Endothelial cell of umbilical vein (primary cell): ENCODE data around the gene BPGM. TPM values are rescaled to one million over a fixed set of nuclear protein-coding genes. Genes with fewer than 3 reads are reported as not detected.

Source experiments
- BruUV-seq: library from RNA; stranded (reverse); fragments of 400-500 nt; replicated peaks from 2 replicates; lab custom pipeline; 2021; lab: Mats Ljungman, UMichigan
- CTCF ChIA-PET: fragments of 300-600, 350-600 bp; sonication (Branson Sonifier 250); formaldehyde crosslinking; loops from one replicate; lab custom pipeline; 2021; ENCODE audit warnings: antibody characterized with exemption, inconsistent platforms; lab: Charles Lee
- POLR2A ChIA-PET: fragments of 300-600, 350-600 bp; sonication (Branson Sonifier 250); formaldehyde crosslinking; loops from one replicate; lab custom pipeline; 2021; ENCODE audit warnings: antibody characterized with exemption, inconsistent platforms; lab: Charles Lee
- DNase-seq: peaks from one replicate; pipeline ENCODE4 v3.0.0-alpha.2; 2011; ENCODE audit warnings: low read depth, low spot score
- FAIRE-seq: peaks from 2 replicates; lab custom pipeline; 2011; peaks lifted over from hg19 to GRCh38; lab: Jason Lieb, UNC
- H2AFZ ChIP-seq: 2 replicates; pipeline ENCODE4 v1.6.0; 2012; ENCODE audit warnings: low read depth, low read length, control low read depth, inconsistent platforms
- H3K27ac ChIP-seq: 2 replicates; pipeline ENCODE4 v1.5.1; 2011; ENCODE audit warnings: low read depth, mild to moderate bottlenecking, control low read depth, low read length, moderate library complexity; ENCODE audit not compliant: insufficient read depth
- H3K27me3 ChIP-seq, 2 experiments: 2 replicates each; pipeline versions ENCODE4 v1.6.0 to v1.6.1; 2011; ENCODE audit warnings: low read length in 2 of 2, mixed read lengths in 1 of 2; ENCODE audit not compliant: control insufficient read depth in 2 of 2, insufficient read depth in 2 of 2
- H3K36me3 ChIP-seq, 2 experiments: 2 replicates in 1 of 2; 3 replicates in 1 of 2; pipeline ENCODE4 v1.5.1; 2011; ENCODE audit warnings: low read length in 2 of 2, mild to moderate bottlenecking in 1 of 2, moderate library complexity in 1 of 2; ENCODE audit not compliant: control insufficient read depth in 2 of 2, insufficient read depth in 2 of 2; ENCODE audit errors: extremely low read depth in 1 of 2
- H3K4me1 ChIP-seq: 3 replicates; pipeline ENCODE4 v1.5.1; 2011; ENCODE audit warnings: mild to moderate bottlenecking, low read length; ENCODE audit not compliant: control insufficient read depth, insufficient read depth; ENCODE audit errors: extremely low read depth
- H3K4me2 ChIP-seq: 2 replicates; pipeline ENCODE4 v1.6.1; 2011; ENCODE audit warnings: low read length, control low read depth, mixed read lengths; ENCODE audit not compliant: insufficient read depth
- H3K4me3 ChIP-seq, 3 experiments: fragments of 200-600 bp in 1 of 3; sonication (generic), shearing (Covaris generic) in 1 of 3; replicated peaks in 1 of 3; 2 replicates each; pipeline ENCODE4 v1.5.1; 2011 to 2016; ENCODE audit warnings: control low read depth in 3 of 3, low read length in 3 of 3, mild to moderate bottlenecking in 2 of 3, inconsistent platforms in 1 of 3, low read depth in 1 of 3, moderate library complexity in 1 of 3; ENCODE audit not compliant: insufficient read depth in 1 of 3
- H3K79me2 ChIP-seq: 2 replicates; pipeline ENCODE4 v1.6.0; 2012; ENCODE audit warnings: low read length, inconsistent platforms; ENCODE audit not compliant: control insufficient read depth, insufficient read depth
- H3K9ac ChIP-seq: replicated peaks from 2 replicates; pipeline ENCODE3; 2011; ENCODE audit warnings: low read length, control low read depth; ENCODE audit not compliant: insufficient read depth; ENCODE audit errors: extremely low read depth
- H3K9me1 ChIP-seq: replicated peaks from 3 replicates; pipeline ENCODE4 v1.6.0; 2011; ENCODE audit warnings: mild to moderate bottlenecking, low read length; ENCODE audit not compliant: control insufficient read depth, insufficient read depth; ENCODE audit errors: extremely low read depth
- H3K9me3 ChIP-seq: replicated peaks from 2 replicates; pipeline ENCODE4 v1.5.1; 2012; ENCODE audit warnings: low read length, inconsistent platforms; ENCODE audit not compliant: control insufficient read depth, insufficient read depth
- H4K20me1 ChIP-seq: replicated peaks from 2 replicates; pipeline ENCODE3; 2011; ENCODE audit warnings: mild to moderate bottlenecking, low read length; ENCODE audit not compliant: control insufficient read depth, insufficient read depth; ENCODE audit errors: extremely low read depth
- CTCF ChIP-seq, 2 donors: IDR thresholded peaks; 1 replicate in 1 of 2; 2 replicates in 1 of 2; pipeline ENCODE4 v1.5.1; 2011; ENCODE audit warnings: low read length in 2 of 2, mild to moderate bottlenecking in 2 of 2, moderate library complexity in 2 of 2, control low read depth in 1 of 2, inconsistent platforms in 1 of 2, low read depth in 1 of 2; ENCODE audit not compliant: insufficient read depth in 1 of 2; ENCODE audit errors: extremely low read depth in 1 of 2
- EZH2 ChIP-seq: IDR thresholded peaks from 2 replicates; pipeline ENCODE4 v1.6.1; 2012; ENCODE audit warnings: borderline replicate concordance, low read depth, mild to moderate bottlenecking, moderate library complexity, low read length, inconsistent platforms; ENCODE audit not compliant: severe bottlenecking
- FOS ChIP-seq: IDR thresholded peaks from 2 replicates; pipeline ENCODE4 v1.6.1; 2011; ENCODE audit warnings: mild to moderate bottlenecking, low read length, moderate library complexity, borderline replicate concordance; ENCODE audit not compliant: insufficient read depth
- GATA2 ChIP-seq: IDR thresholded peaks from 2 replicates; pipeline ENCODE4 v1.7.0; 2011; ENCODE audit warnings: low read depth, mild to moderate bottlenecking, moderate library complexity, mixed read lengths, low read length; ENCODE audit not compliant: insufficient read length, insufficient read depth
- JUN ChIP-seq: IDR thresholded peaks from 2 replicates; pipeline ENCODE4 v1.6.1; 2011; ENCODE audit warnings: borderline replicate concordance, low read depth; ENCODE audit not compliant: insufficient read length, insufficient read depth
- MAX ChIP-seq: IDR thresholded peaks from 2 replicates; pipeline ENCODE4 v1.6.1; 2011; ENCODE audit not compliant: insufficient read depth, insufficient read length
- MYC ChIP-seq: IDR thresholded peaks from one replicate; pipeline ENCODE4 v1.6.1; 2011; ENCODE audit warnings: mild to moderate bottlenecking, low read depth, low read length
- POLR2A ChIP-seq: IDR thresholded peaks from 2 replicates; pipeline ENCODE4 v1.6.1; 2012; ENCODE audit warnings: low read depth, mild to moderate bottlenecking, control low read depth, low read length
- POLR2AphosphoS5 ChIP-seq: IDR thresholded peaks from 2 replicates; pipeline ENCODE4 v1.6.1; 2012; ENCODE audit warnings: low read depth, mild to moderate bottlenecking, control low read depth, low read length, moderate library complexity; ENCODE audit not compliant: insufficient read depth
- dilution Hi-C: fragments of 300-500 bp; cut with MboI; formaldehyde crosslinking; loops from one replicate; pipeline ENCODE4 v1.15.0; 2019; ENCODE audit warnings: low sequenced_read_pairs; ENCODE audit not compliant: extremely low pct_ligation_motif_present
- intact Hi-C: fragments of 100-400 bp; cut with micrococcal nuclease; formaldehyde crosslinking; loops from one replicate; pipeline ENCODE4 v1.10.0; 2022
- polyA plus RNA-seq, 4 experiments: library from polyadenylated mRNA; depleted of rRNA in 3 of 4; stranded (reverse) in 3 of 4; unstranded in 1 of 4; fragments of >200 nt; gene quantifications; 2 replicates each; pipeline versions ENCODE4 v1.2.1 to v1.2.3, GENCODE V29; 2011 to 2012; ENCODE audit warnings: missing spikeins in 1 of 4
- total RNA-seq: library from RNA; stranded (reverse); gene quantifications from 2 replicates; pipeline ENCODE4 v1.2.3, GENCODE V29; 2021

Gene BPGM
- total and polyA plus RNA-seq, 2 donors (not counting 3 experiments of a cell fraction or from before 2014, with no cell fraction given) = 24.2 to 28.3 TPM

- dilution Hi-C loops = no loop called here
Observed at GRCh38 chr7:134613623-134614347, 32.9 kb upstream of the BPGM start.

More at GRCh38 chr7:134613623-134614347, 32.9 kb upstream of the BPGM start:
- intact Hi-C loops = loop anchor here (1.0 to 5.0 kb wide), 7 partner anchors 18 to 559 kb away; partner anchors contain the start of genes BPGM, CALD1 and CYREN
- TF ChIP-seq CTCF (IDR thresholded peaks at IDR 0.05; ENCODE audit: extremely low read depth in 1 of 2, insufficient read depth in 1 of 2, low read depth in 1 of 2, low read length in 2 of 2) (no peak), POLR2AphosphoS5 (peak; percentile 87), FOS (peak; percentile 96), MYC (no peak), POLR2A (peak; percentile 64), JUN (peak; percentile 85), MAX (no peak), EZH2 (no peak), GATA2 (peak; percentile 84)
- POLR2A ChIA-PET = interaction anchor here (0.8 kb wide), 1 partner anchor 34 kb away, joined by 3 read pairs; no protein-coding TSS in a partner anchor
- H3K9me1 ChIP-seq = no peaks in the 10 kb centered on the region
- DNase-seq = peak; percentile 99
- BruUV-seq = no TSS peak
- no peaks in the 10 kb centered on the region for H3K27me3 ChIP-seq
- H3K4me2 ChIP-seq = peak overlapping the region; percentile 77
- no peaks in the 10 kb centered on the region for H3K79me2 ChIP-seq
- FAIRE-seq = peak; percentile 93
- peak overlapping the region; percentile 68 for H3K9ac ChIP-seq
- H3K9me3 ChIP-seq = no peaks in the 10 kb centered on the region
- CTCF ChIA-PET = interaction anchor here (0.8 to 5.3 kb wide), 7 partner anchors 8 to 181 kb away, joined by 3 to 53 read pairs (median 3); no protein-coding TSS in a partner anchor
- no peaks in the 10 kb centered on the region for H4K20me1 ChIP-seq
- no peaks in the 10 kb centered on the region for H3K36me3 ChIP-seq
- H3K27ac ChIP-seq = peak overlapping the region; percentile 85
- peaks cover 28% of the 10 kb centered on the region for H3K4me1 ChIP-seq
- H2AFZ ChIP-seq = peak overlapping the region; percentile 15
- peak overlapping the region in 1 of 3 experiments; percentile 3 for H3K4me3 ChIP-seq
